WI38 (cell line): Measurements from ENCODE around the gene MLF2.

Experiments
- H3K4me3 ChIP-seq: 2 replicates; pipeline ENCODE4 v1.5.1; 2011; ENCODE audit warnings: low read depth, mild to moderate bottlenecking, control low read depth, low read length
- CTCF ChIP-seq: IDR thresholded peaks from 2 replicates; pipeline ENCODE4 v1.5.1; 2012; ENCODE audit warnings: low read depth, mild to moderate bottlenecking, control low read depth, low read length

Gene MLF2

GRCh38 chr12:6752921-6753771 lies at the start of gene MLF2:
Gene MLF2, minus strand, starts transcription at chr12:6753141. Its CDS starts 807 bp downstream, at chr12:6752334.
- peak within 1 kb of the TSS; percentile 80 for H3K4me3 ChIP-seq
- peak; percentile 78; the same call in 1 of the 2 replicates for TF ChIP-seq CTCF

- no peak overlapping the region for H3K4me3 ChIP-seq
- TF ChIP-seq CTCF, result no peak
Observed at GRCh38 chr12:6799147-6799546, 46.2 kb upstream of the MLF2 start.

GRCh38 chr12:6796576-6796975 lies 43.6 kb upstream of the MLF2 start:
- TF ChIP-seq CTCF, result no peak
- no peak overlapping the region for H3K4me3 ChIP-seq

GRCh38 chr12:6795088-6795487 lies 42.1 kb upstream of the MLF2 start:
- H3K4me3 ChIP-seq, result no peak overlapping the region
- TF ChIP-seq CTCF, result no peak

- peak overlapping the region; percentile 1; the same call in 1 of the 2 replicates for H3K4me3 ChIP-seq
- TF ChIP-seq CTCF, result no peak
Observed at GRCh38 chr12:6792522-6793201, 39.7 kb upstream of the MLF2 start.

GRCh38 chr12:6791931-6792520 lies 39.1 kb upstream of the MLF2 start:
- no peak for TF ChIP-seq CTCF

More at GRCh38 chr12:6791931-6792520, 39.1 kb upstream of the MLF2 start:
- H3K4me3 ChIP-seq, result no peak overlapping the region
